ENCODE data around the gene LGSN.
"Not testable (repeated sequence)": the region's sequence is repeated elsewhere in the genome, so short reads cannot be mapped to it uniquely, and the experiment has no call there.

- not testable (repeated sequence) for TF ChIP-seq CTCF, POLR2A (IDR thresholded peaks at IDR 0.05)
These were observed 44.9 kb downstream of the LGSN start for GRCh38 chr6:63274795-63275430.

Data from body of pancreas (tissue), 4 donors.